ENCODE results near the gene QRFP.

- TF ChIP-seq CTCF (IDR thresholded peaks at IDR 0.05) = no peak
- no peak for TF ChIP-seq POLR2A (IDR thresholded peaks at IDR 0.05)
Observed at GRCh38 chr9:130908146-130908877, 11.7 kb upstream of the QRFP start.
